Activated CD8-positive, alpha-beta memory T cell treated with anti-CD3 and anti-CD28 coated beads for 24 hours (primary cell): ENCODE data around the gene CDK18.
A peak's percentile ranks its signal among the peaks of the same experiment; 100 is the strongest.
"Not testable (repeated sequence)": the region's sequence is repeated elsewhere in the genome, so short reads cannot be mapped to it uniquely, and the experiment has no call there.

Experiments
- DNase-seq: peaks from one replicate; pipeline ENCODE4 v3.0.0-alpha.2; 2020

Gene CDK18

GRCh38 chr1:205504311-205505075 is at the start of gene CDK18:
Gene CDK18 (plus strand): TSS chr1:205504669. CDS start chr1:205523168, 18,499 bp downstream.
- DNase-seq, result peak; percentile 75

DNA sequence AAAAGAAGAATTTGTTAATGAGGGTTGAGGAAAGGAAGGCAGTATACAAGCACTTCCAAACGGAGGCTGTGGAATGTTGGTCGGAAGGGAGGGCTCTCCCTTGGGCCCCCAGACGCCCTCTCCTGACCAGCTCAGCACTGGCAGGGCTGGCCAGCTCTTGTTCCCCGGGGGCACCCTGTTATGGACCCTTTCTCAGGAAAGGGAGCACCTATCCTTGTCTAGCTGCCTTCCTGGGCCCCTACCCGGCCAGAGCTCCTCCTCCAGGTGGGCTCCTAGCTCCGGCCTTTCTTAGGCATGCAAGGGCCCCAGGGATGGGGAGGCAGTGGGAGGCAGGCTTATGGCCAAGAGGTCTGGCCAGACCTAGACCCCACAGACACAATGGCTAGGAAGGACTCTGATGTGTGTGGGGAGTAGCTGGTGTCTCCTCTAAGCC is 49.5 kb upstream of the CDK18 start:
- no peak for DNase-seq

DNA sequence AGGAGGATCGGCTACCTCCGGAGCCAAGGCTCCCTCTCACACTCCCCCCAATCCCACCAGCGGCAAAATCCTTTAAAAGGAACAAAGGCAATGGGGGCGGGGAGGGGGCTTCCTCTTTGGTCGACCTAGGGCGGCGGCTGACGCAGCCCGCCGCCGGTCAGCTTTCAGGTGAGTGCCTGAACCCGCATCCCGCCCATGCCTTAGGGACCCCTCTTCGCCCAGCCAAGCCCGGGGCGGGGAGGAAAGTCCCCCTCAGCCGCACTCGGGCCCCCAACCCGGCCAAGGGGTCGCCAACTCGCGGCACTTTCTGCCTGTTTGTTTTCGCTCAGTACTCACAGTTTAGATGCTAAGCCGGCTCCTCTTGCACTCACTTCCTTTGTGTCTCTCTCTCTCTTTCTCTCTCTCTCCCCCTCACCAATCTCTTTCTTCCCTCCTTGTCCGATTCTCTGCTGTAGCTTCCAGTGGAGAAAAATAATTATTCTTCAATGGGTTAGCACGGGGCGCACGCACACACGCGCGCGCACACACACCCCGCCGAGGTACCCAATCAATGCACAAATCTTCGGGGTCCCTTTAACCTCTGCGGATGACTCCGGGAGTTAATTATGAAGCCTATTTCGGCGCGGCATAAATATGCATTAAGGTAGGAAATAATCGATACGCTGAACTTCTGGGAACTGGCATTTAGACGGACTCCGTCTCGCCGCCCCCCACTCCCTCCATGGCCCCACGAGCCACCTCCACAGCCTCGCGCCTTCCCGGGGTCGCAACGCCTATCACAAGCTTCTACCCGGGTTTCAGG is 48.7 kb upstream of the CDK18 start, which contains the start of gene BLACAT1:
TSS of gene BLACAT1 (minus strand) at position 465 of the 802 bp plus-strand sequence.
- DNase-seq, result no peak

GRCh38 chr1:205456383-205456867 is 48.0 kb upstream of the CDK18 start:
- DNase-seq, result no peak

- DNase-seq, result peak; percentile 67
These were observed 47.4 kb upstream of the CDK18 start for GRCh38 chr1:205456868-205457745.

- DNase-seq, result no peak
These were observed 45.5 kb upstream of the CDK18 start for GRCh38 chr1:205458777-205459566.

DNA sequence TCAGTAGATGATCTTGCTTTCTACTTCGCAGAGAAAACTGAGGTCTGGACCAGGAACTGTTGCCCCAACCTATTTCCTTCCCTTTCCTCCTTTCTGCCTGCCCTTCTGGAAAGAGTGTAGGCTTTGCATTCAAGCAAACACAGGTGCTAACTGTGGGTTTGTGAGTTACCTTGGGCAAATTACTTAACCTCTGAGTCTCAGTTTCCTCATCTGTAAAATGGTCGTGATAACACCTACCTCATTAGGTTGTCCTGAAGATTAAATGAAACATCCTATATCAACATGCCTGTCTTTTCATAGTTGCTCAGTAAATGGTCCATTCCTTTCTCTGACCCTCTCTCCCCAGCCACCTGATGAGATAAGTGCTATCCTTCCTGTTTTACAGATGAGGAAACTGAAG is 39.1 kb upstream of the CDK18 start:
- DNase-seq, result no peak

- no peak for DNase-seq
These were observed 37.8 kb upstream of the CDK18 start for GRCh38 chr1:205466595-205467220.

GRCh38 chr1:205470131-205470530 is 34.3 kb upstream of the CDK18 start:
- no peak for DNase-seq

DNA sequence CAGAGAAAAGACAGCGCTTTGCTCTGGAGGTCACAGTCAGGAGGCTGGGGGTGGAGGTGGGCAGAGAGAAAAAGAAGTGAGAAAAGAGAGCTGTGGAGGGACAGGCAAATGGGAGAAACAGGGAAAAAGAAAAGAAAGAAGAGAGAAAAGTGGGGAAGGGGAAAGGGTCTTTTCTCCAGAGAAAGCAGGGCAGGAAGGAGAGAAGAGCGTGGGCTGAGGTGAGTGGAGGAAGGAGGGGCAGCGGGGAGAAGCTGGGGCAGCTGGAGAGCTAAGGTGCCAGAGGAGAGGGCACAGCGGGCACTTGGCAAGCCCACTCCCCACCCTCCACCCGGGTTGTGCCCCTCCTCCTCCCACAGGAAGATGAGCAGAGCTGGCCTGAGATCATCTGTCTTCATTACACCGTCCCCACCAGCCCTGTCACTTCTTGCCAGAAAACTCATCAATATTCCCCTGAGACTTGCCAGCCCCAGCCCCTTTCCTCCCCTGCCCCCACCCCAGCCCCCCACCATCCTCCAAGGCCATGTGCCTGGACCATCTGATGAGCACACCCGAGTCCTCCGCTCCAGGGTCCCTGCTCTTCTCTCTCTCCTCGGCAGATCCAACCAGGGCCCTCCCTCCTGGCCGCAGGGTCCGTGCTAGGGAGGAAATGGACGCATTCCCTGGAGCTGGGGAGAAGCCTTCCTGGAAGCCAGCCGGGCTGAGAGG is 31.6 kb upstream of the CDK18 start:
- no peak for DNase-seq

GRCh38 chr1:205473475-205473874 is 31.0 kb upstream of the CDK18 start:
- no peak for DNase-seq

- DNase-seq, result no peak
These were observed 30.5 kb upstream of the CDK18 start for GRCh38 chr1:205473966-205474365.

DNA sequence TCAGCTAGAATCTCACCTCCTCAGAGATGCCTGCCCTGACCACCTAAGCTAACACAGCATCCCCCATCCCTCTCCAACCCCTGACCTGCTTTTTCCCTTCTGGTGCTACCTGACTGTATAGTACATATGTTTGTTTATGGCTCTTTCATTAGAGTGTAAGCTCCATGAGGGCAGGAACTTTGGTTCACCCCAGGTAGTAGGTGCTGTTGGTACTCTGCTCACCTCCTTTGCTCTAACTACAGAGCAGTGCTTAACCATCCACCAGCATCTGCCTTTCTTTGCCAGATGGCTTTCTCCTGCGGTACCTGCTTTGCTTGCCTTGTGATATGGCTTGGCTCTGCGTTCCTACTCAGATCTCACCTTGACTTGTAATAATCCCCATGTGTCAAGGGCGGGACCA is 29.9 kb upstream of the CDK18 start:
- no peak for DNase-seq

GRCh38 chr1:205475855-205476254 is 28.6 kb upstream of the CDK18 start:
- DNase-seq, result no peak

GRCh38 chr1:205476648-205477047 is 27.8 kb upstream of the CDK18 start:
- no peak for DNase-seq

DNA sequence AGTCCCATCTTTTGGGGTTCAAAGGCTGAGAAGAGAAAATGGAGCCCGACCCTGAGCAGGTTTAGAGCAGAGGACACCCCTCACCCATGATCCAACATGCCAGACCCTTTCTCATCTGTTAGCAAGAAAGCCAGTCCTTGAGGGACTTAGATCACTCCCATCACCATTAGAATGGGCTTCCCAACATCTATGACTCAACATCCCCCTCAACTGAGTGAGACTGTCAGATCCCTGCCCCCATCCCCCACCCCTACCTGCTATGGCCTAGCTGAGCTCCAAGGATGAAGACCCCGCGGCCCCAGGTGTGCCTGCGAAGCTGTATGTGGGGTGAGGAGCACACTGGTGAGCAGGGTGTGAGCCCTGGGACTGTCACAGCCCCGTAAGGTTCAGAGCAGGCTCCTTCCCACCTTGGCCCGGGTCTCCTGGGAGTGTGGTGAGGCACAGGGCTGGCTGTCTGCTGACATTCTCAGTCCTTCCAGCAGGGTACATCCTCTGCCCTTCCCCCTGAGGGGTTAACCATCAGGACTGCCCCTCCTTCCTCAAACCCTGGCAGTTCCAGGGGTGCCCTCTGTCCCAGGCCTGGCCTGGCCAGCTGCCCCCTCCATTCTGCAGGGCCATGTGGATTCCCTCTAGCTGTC is 27.2 kb upstream of the CDK18 start:
- no peak for DNase-seq

GRCh38 chr1:205477759-205478247 is 26.7 kb upstream of the CDK18 start:
- DNase-seq, result no peak

DNA sequence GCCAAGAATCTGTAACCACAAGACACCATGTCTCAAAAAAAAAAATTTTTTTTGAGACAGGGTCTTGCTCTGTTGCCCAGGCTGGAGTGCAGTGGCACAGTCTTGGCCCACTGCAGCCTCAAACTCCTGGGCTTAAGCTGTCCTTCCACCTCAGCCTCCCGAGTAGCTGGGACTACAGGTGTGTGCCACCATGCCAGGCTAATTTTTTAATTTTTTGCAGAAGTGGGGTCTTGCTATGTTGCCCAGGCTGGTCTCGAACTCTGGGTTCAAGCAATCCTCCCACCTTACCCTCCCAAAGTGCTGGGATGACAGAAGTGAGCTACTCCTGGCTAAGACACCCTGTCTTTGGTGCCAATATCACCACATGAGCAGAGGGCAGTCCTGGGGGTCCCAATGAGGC is 25.5 kb upstream of the CDK18 start:
- DNase-seq, result not testable (repeated sequence)

DNA sequence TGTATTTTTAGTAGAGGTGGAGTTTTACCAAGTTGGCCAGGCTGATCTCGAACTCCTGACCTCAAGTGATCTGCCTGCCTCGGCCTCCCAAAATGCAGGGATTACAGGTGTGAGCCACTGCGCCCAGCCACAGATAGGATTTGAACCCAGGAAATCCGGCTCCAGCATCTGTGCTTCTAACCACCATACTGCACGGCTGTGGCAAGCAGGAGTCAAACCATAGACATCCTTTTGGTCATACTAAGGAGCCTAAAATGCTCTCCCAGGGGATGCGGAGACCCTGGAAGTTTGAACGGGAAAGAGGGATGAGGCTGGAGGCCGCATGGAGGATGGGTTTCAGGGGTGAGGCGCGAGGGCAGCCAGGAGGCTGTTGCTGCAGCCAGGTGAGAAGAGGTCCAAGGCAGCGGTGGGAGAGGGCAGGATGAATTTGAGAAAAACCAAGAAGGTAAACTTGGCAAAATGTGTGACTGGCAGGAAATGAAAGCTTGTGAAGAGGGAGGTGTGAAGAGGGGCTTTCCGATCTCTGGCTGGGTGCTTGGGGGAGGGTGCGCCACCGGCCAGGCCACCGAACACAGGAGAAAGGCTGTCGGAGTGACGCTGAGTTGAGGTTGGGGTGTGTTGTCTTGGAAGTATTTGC is 24.0 kb upstream of the CDK18 start:
- DNase-seq, result peak; percentile 84

GRCh38 chr1:205481218-205481617 is 23.3 kb upstream of the CDK18 start:
- no peak for DNase-seq
